GM21825 (cell line): ENCODE results near the gene CAMK1G.

ENCODE experiments used
- ATAC-seq: cut with Tn5 transposase; IDR thresholded peaks from one replicate; pipeline ENCODE4 v1.9.1; 2021; ENCODE audit warnings: mild to moderate bottlenecking, moderate library complexity; ENCODE audit not compliant: unreplicated experiment

CAMK1G gene

GRCh38 chr1:209657918-209658317 is 74.4 kb downstream of the CAMK1G start:
- ATAC-seq = no peak

- ATAC-seq = peak; percentile 78
These were observed 76.4 kb downstream of the CAMK1G start for GRCh38 chr1:209659909-209660308.

- ATAC-seq = no peak
These were observed 77.6 kb downstream of the CAMK1G start for GRCh38 chr1:209661071-209661470.

GRCh38 chr1:209662879-209663327 is 79.4 kb downstream of the CAMK1G start:
- ATAC-seq = no peak
